GM18505 (cell line): ENCODE measurements around the gene USP35.
"Not testable (repeated sequence)": the region's sequence is repeated elsewhere in the genome, so short reads cannot be mapped to it uniquely, and the experiment has no call there.

Experiments used
- ATAC-seq: cut with Tn5 transposase; IDR thresholded peaks from one replicate; pipeline ENCODE4 v1.9.1; 2021; ENCODE audit not compliant: unreplicated experiment
- POLR2A ChIP-seq: IDR thresholded peaks from 4 replicates; pipeline ENCODE4 v1.6.1; 2011; ENCODE audit warnings: borderline replicate concordance; ENCODE audit not compliant: insufficient read depth, insufficient read length; ENCODE audit errors: extremely low read depth

USP35 gene

GRCh38 chr11:78160557-78160956, 28.2 kb upstream of the USP35 start:
- no peak for TF ChIP-seq POLR2A
- ATAC-seq, result no peak

GRCh38 chr11:78161346-78161745, 27.4 kb upstream of the USP35 start:
- no peak for ATAC-seq
- no peak for TF ChIP-seq POLR2A

DNA sequence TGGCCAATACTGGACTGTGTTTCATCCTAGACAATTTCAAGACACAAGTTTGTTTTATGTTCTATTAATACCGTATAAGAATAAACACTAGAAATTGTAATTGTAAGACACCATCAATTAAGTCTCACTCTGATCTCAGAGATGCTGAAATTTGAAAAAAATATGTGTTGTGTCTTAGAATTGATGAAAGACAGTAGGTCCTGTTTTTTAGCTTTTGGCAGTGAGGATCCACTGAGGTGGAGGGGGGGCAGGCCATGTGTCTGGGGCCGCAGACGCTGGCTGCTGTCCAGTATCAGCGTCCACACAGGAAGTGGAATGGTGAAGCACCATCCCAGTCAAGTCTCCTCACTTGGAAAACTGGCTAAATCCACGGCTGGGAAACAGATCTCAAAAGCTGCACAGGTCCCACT, 26.8 kb upstream of the USP35 start:
- no peak for ATAC-seq

GRCh38 chr11:78163828-78164227, 24.9 kb upstream of the USP35 start:
- no peak for TF ChIP-seq POLR2A
- ATAC-seq, result no peak

More for the DNA sequence above, 26.8 kb upstream of the USP35 start:
- TF ChIP-seq POLR2A, result no peak

DNA sequence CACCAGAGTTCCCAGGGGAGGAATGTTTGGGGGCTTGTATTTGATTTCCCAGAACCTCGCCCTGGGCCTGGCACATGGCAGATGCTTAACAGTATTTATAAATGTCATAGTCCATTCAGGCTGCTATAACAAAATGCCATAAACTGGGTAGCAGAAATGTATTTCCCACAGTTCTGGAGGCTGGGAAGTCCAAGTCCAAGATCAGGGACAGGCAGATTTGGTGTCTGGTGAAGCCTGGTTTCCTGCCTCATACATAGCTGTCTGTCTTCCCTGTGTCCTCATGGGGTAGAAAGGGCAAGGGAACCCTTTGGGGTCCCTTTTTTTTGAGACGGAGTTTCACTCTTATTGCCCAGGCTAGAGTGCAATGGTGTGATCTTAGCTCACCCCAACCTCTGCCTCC, 24.2 kb upstream of the USP35 start:
- TF ChIP-seq POLR2A, result no peak
- ATAC-seq, result no peak

GRCh38 chr11:78166855-78167469, 21.8 kb upstream of the USP35 start:
- no peak for ATAC-seq

GRCh38 chr11:78168539-78169477, 19.9 kb upstream of the USP35 start:
- ATAC-seq, result no peak
- TF ChIP-seq POLR2A, result no peak

More at GRCh38 chr11:78166855-78167469, 21.8 kb upstream of the USP35 start:
- TF ChIP-seq POLR2A, result no peak

- ATAC-seq, result no peak
Observed at GRCh38 chr11:78170413-78170812, 18.3 kb upstream of the USP35 start.

GRCh38 chr11:78170874-78171549, 17.7 kb upstream of the USP35 start:
- TF ChIP-seq POLR2A, result no peak
- ATAC-seq, result no peak

More at GRCh38 chr11:78170413-78170812, 18.3 kb upstream of the USP35 start:
- TF ChIP-seq POLR2A, result no peak

DNA sequence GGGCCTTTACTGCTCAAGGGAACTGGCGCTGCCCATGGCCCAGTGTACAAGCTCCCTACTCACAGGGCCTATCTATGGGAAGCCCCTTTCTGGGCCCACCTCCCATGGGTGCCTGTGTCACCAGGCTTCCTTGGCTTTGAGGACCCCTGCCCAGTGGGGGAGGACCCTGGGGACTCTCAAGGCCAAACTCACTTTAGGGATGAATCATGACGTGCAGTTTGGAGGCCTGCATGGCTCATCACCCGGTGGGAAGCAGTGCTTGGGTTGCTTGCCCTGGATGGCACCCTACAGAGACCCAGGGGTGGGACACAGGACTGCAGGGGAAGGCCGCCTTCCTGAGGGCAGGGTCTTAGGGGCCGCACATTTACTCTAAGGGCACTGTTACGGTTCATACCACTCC, 16.8 kb upstream of the USP35 start:
- no peak for ATAC-seq
- no peak for TF ChIP-seq POLR2A

DNA sequence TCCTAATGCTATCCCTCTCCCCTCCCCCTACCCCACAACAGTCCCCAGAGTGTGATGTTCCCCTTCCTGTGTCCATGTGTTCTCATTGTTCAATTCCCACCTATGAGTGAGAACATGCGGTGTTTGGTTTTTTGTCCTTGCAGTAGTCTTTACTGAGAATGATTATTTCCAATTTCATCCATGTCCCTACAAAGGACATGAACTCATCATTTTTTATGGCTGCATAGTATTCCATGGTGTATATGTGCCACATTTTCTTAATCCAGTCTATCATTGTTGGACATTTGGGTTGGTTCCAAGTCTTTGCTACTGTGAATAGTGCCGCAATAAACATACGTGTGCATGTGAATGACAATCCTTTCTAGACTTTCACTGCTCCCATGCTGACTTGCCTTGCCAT, 12.9 kb upstream of the USP35 start:
- not testable (repeated sequence) for ATAC-seq

DNA sequence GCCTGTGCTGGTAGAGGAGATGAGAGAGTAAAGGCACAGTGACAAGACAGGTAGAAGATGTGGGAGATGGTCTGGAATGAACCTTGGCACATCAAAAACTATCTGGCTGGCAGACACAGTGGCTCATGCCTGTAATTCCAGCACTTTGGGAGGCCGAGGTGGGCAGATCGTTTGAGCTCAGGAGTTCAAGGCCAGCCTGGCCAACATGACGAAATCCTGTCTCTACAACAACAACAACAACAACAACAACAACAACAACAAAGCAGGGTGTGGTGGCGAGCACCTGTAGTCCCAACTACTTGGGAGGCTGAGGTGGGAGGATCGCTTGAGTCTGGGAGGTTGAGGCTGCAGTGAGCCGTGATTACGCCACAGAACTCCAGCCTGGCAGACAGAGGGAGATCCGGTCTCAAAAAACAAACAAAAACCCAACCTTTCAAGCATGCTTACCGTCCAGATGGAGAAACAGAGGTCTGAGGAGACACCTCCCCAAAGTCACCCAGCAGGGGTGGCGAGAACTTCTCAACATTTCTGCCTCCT, 12.0 kb upstream of the USP35 start:
- TF ChIP-seq POLR2A, result no peak
- no peak for ATAC-seq

DNA sequence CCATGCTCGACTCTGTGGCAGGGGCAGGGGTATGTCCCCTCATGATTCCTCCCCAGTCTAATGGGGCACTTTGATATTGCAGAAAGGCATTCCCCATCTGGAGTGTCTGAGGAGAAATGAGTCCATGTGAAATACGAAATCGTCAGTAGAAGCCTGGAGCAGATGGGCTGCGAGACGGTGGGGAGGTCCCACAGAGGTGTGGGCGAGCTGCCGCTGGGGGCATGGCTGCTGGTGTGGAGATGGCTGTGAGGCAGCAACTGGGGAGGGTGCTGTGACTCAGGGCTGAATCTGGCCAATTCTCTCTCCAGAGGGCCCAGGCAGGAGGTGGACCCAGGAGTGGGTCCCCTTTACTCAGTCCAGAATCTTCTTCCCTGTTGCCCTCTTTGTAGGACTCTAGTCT, 11.5 kb upstream of the USP35 start:
- no peak for TF ChIP-seq POLR2A
- ATAC-seq, result no peak
